Endothelial cell of umbilical vein (primary cell): ENCODE data around the gene SLC38A10. TPM values are rescaled to one million over a fixed set of nuclear protein-coding genes. Genes with fewer than 3 reads are reported as not detected.

Experiments
- BruUV-seq: library from RNA; stranded (reverse); fragments of 400-500 nt; replicated peaks from 2 replicates; lab custom pipeline; 2021; lab: Mats Ljungman, UMichigan
- CTCF ChIA-PET: fragments of 300-600, 350-600 bp; sonication (Branson Sonifier 250); formaldehyde crosslinking; loops from one replicate; lab custom pipeline; 2021; ENCODE audit warnings: antibody characterized with exemption, inconsistent platforms; lab: Charles Lee
- POLR2A ChIA-PET: fragments of 300-600, 350-600 bp; sonication (Branson Sonifier 250); formaldehyde crosslinking; loops from one replicate; lab custom pipeline; 2021; ENCODE audit warnings: antibody characterized with exemption, inconsistent platforms; lab: Charles Lee
- DNase-seq: peaks from one replicate; pipeline ENCODE4 v3.0.0-alpha.2; 2011; ENCODE audit warnings: low read depth, low spot score
- FAIRE-seq: peaks from 2 replicates; lab custom pipeline; 2011; peaks lifted over from hg19 to GRCh38; lab: Jason Lieb, UNC
- H2AFZ ChIP-seq: 2 replicates; pipeline ENCODE4 v1.6.0; 2012; ENCODE audit warnings: low read depth, low read length, control low read depth, inconsistent platforms
- H3K27ac ChIP-seq: 2 replicates; pipeline ENCODE4 v1.5.1; 2011; ENCODE audit warnings: low read depth, mild to moderate bottlenecking, control low read depth, low read length, moderate library complexity; ENCODE audit not compliant: insufficient read depth
- H3K27me3 ChIP-seq, 2 experiments: 2 replicates each; pipeline versions ENCODE4 v1.6.0 to v1.6.1; 2011; ENCODE audit warnings: low read length in 2 of 2, mixed read lengths in 1 of 2; ENCODE audit not compliant: control insufficient read depth in 2 of 2, insufficient read depth in 2 of 2
- H3K36me3 ChIP-seq, 2 experiments: 2 replicates in 1 of 2; 3 replicates in 1 of 2; pipeline ENCODE4 v1.5.1; 2011; ENCODE audit warnings: low read length in 2 of 2, mild to moderate bottlenecking in 1 of 2, moderate library complexity in 1 of 2; ENCODE audit not compliant: control insufficient read depth in 2 of 2, insufficient read depth in 2 of 2; ENCODE audit errors: extremely low read depth in 1 of 2
- H3K4me1 ChIP-seq: 3 replicates; pipeline ENCODE4 v1.5.1; 2011; ENCODE audit warnings: mild to moderate bottlenecking, low read length; ENCODE audit not compliant: control insufficient read depth, insufficient read depth; ENCODE audit errors: extremely low read depth
- H3K4me2 ChIP-seq: 2 replicates; pipeline ENCODE4 v1.6.1; 2011; ENCODE audit warnings: low read length, control low read depth, mixed read lengths; ENCODE audit not compliant: insufficient read depth
- H3K4me3 ChIP-seq, 3 experiments: fragments of 200-600 bp in 1 of 3; sonication (generic), shearing (Covaris generic) in 1 of 3; replicated peaks in 1 of 3; 2 replicates each; pipeline ENCODE4 v1.5.1; 2011 to 2016; ENCODE audit warnings: control low read depth in 3 of 3, low read length in 3 of 3, mild to moderate bottlenecking in 2 of 3, inconsistent platforms in 1 of 3, low read depth in 1 of 3, moderate library complexity in 1 of 3; ENCODE audit not compliant: insufficient read depth in 1 of 3
- H3K79me2 ChIP-seq: 2 replicates; pipeline ENCODE4 v1.6.0; 2012; ENCODE audit warnings: low read length, inconsistent platforms; ENCODE audit not compliant: control insufficient read depth, insufficient read depth
- H3K9ac ChIP-seq: replicated peaks from 2 replicates; pipeline ENCODE3; 2011; ENCODE audit warnings: low read length, control low read depth; ENCODE audit not compliant: insufficient read depth; ENCODE audit errors: extremely low read depth
- H3K9me1 ChIP-seq: replicated peaks from 3 replicates; pipeline ENCODE4 v1.6.0; 2011; ENCODE audit warnings: mild to moderate bottlenecking, low read length; ENCODE audit not compliant: control insufficient read depth, insufficient read depth; ENCODE audit errors: extremely low read depth
- H3K9me3 ChIP-seq: replicated peaks from 2 replicates; pipeline ENCODE4 v1.5.1; 2012; ENCODE audit warnings: low read length, inconsistent platforms; ENCODE audit not compliant: control insufficient read depth, insufficient read depth
- H4K20me1 ChIP-seq: replicated peaks from 2 replicates; pipeline ENCODE3; 2011; ENCODE audit warnings: mild to moderate bottlenecking, low read length; ENCODE audit not compliant: control insufficient read depth, insufficient read depth; ENCODE audit errors: extremely low read depth
- CTCF ChIP-seq, 2 donors: IDR thresholded peaks; 1 replicate in 1 of 2; 2 replicates in 1 of 2; pipeline ENCODE4 v1.5.1; 2011; ENCODE audit warnings: low read length in 2 of 2, mild to moderate bottlenecking in 2 of 2, moderate library complexity in 2 of 2, control low read depth in 1 of 2, inconsistent platforms in 1 of 2, low read depth in 1 of 2; ENCODE audit not compliant: insufficient read depth in 1 of 2; ENCODE audit errors: extremely low read depth in 1 of 2
- EZH2 ChIP-seq: IDR thresholded peaks from 2 replicates; pipeline ENCODE4 v1.6.1; 2012; ENCODE audit warnings: borderline replicate concordance, low read depth, mild to moderate bottlenecking, moderate library complexity, low read length, inconsistent platforms; ENCODE audit not compliant: severe bottlenecking
- FOS ChIP-seq: IDR thresholded peaks from 2 replicates; pipeline ENCODE4 v1.6.1; 2011; ENCODE audit warnings: mild to moderate bottlenecking, low read length, moderate library complexity, borderline replicate concordance; ENCODE audit not compliant: insufficient read depth
- GATA2 ChIP-seq: IDR thresholded peaks from 2 replicates; pipeline ENCODE4 v1.7.0; 2011; ENCODE audit warnings: low read depth, mild to moderate bottlenecking, moderate library complexity, mixed read lengths, low read length; ENCODE audit not compliant: insufficient read length, insufficient read depth
- JUN ChIP-seq: IDR thresholded peaks from 2 replicates; pipeline ENCODE4 v1.6.1; 2011; ENCODE audit warnings: borderline replicate concordance, low read depth; ENCODE audit not compliant: insufficient read length, insufficient read depth
- MAX ChIP-seq: IDR thresholded peaks from 2 replicates; pipeline ENCODE4 v1.6.1; 2011; ENCODE audit not compliant: insufficient read depth, insufficient read length
- MYC ChIP-seq: IDR thresholded peaks from one replicate; pipeline ENCODE4 v1.6.1; 2011; ENCODE audit warnings: mild to moderate bottlenecking, low read depth, low read length
- POLR2A ChIP-seq: IDR thresholded peaks from 2 replicates; pipeline ENCODE4 v1.6.1; 2012; ENCODE audit warnings: low read depth, mild to moderate bottlenecking, control low read depth, low read length
- POLR2AphosphoS5 ChIP-seq: IDR thresholded peaks from 2 replicates; pipeline ENCODE4 v1.6.1; 2012; ENCODE audit warnings: low read depth, mild to moderate bottlenecking, control low read depth, low read length, moderate library complexity; ENCODE audit not compliant: insufficient read depth
- dilution Hi-C: fragments of 300-500 bp; cut with MboI; formaldehyde crosslinking; loops from one replicate; pipeline ENCODE4 v1.15.0; 2019; ENCODE audit warnings: low sequenced_read_pairs; ENCODE audit not compliant: extremely low pct_ligation_motif_present
- intact Hi-C: fragments of 100-400 bp; cut with micrococcal nuclease; formaldehyde crosslinking; loops from one replicate; pipeline ENCODE4 v1.10.0; 2022
- polyA plus RNA-seq, 4 experiments: library from polyadenylated mRNA; depleted of rRNA in 3 of 4; stranded (reverse) in 3 of 4; unstranded in 1 of 4; fragments of >200 nt; gene quantifications; 2 replicates each; pipeline versions ENCODE4 v1.2.1 to v1.2.3, GENCODE V29; 2011 to 2012; ENCODE audit warnings: missing spikeins in 1 of 4
- total RNA-seq: library from RNA; stranded (reverse); gene quantifications from 2 replicates; pipeline ENCODE4 v1.2.3, GENCODE V29; 2021

SLC38A10 gene
- total and polyA plus RNA-seq, 2 donors (not counting 3 experiments of a cell fraction or from before 2014, with no cell fraction given): 72.7 to 113 TPM

- H3K4me3 ChIP-seq: no peak overlapping the region
- H3K9ac ChIP-seq: no peak overlapping the region
- TF ChIP-seq POLR2AphosphoS5 (no peak), POLR2A (no peak), GATA2 (no peak), MYC (no peak), CTCF (IDR thresholded peaks at IDR 0.05; ENCODE audit: extremely low read depth in 1 of 2, insufficient read depth in 1 of 2, low read depth in 1 of 2, low read length in 2 of 2) (no peak), FOS (no peak), EZH2 (no peak), JUN (no peak), MAX (no peak)
- intact Hi-C loops (no loop called here), dilution Hi-C loops (no loop called here)
- ChIA-PET POLR2A (no interaction called here), CTCF (no interaction called here)
- H3K27ac ChIP-seq: no peak overlapping the region
- no peak overlapping the region for H2AFZ ChIP-seq
- no TSS peak for BruUV-seq
- DNase-seq (no peak), FAIRE-seq (no peak)
- no peaks in the 10 kb centered on the region for H4K20me1 ChIP-seq
- peaks cover 0 to 2% of the 10 kb centered on the region in 2 experiments for H3K27me3 ChIP-seq
- no peaks in the 10 kb centered on the region for H3K79me2 ChIP-seq
- no peak overlapping the region for H3K4me2 ChIP-seq
- H3K4me1 ChIP-seq: no peaks in the 10 kb centered on the region
- no peaks in the 10 kb centered on the region for H3K36me3 ChIP-seq
- no peaks in the 10 kb centered on the region for H3K9me3 ChIP-seq
- H3K9me1 ChIP-seq: no peaks in the 10 kb centered on the region
Measured at GRCh38 chr17:81317530-81317821, 22.4 kb upstream of the SLC38A10 start.
